Type B pancreatic cell (in vitro differentiated cells): ENCODE measurements around the gene CBX7. TPM values are rescaled to one million over a fixed set of nuclear protein-coding genes. Genes with fewer than 3 reads are reported as not detected.

Experiments
- DNase-seq: peaks from one replicate; pipeline ENCODE4 v3.0.0; 2021; ENCODE audit warnings: mixed read lengths; ENCODE audit not compliant: unreplicated experiment; ENCODE audit errors: extremely low spot score
- H3K27ac Mint-ChIP-seq: 2 replicates; pipeline ENCODE4 v1.8.0; 2021; ENCODE audit warnings: mild to moderate bottlenecking, mixed read lengths
- H3K27me3 Mint-ChIP-seq: 2 replicates; pipeline ENCODE4 v1.8.0; 2021; ENCODE audit warnings: mixed read lengths
- H3K36me3 Mint-ChIP-seq: 2 replicates; pipeline ENCODE4 v1.8.0; 2021; ENCODE audit warnings: mixed read lengths
- H3K4me1 Mint-ChIP-seq: one replicate; pipeline ENCODE4 v1.8.0; 2021; ENCODE audit warnings: mixed read lengths; ENCODE audit not compliant: unreplicated experiment
- H3K4me3 Mint-ChIP-seq: 2 replicates; pipeline ENCODE4 v1.8.0; 2021; ENCODE audit warnings: mild to moderate bottlenecking, mixed read lengths
- H3K9me3 Mint-ChIP-seq: 2 replicates; pipeline ENCODE4 v1.8.0; 2021; ENCODE audit warnings: mixed read lengths
- CTCF ChIP-seq: fragments of 200-600 bp; sonication (generic); conservative IDR thresholded peaks from 2 replicates; pipeline ENCODE4 v1.5.0; 2021; ENCODE audit warnings: antibody characterized with exemption, mild to moderate bottlenecking
- total RNA-seq: library from RNA; stranded (reverse); gene quantifications from 2 replicates; pipeline ENCODE4 v1.2.1, GENCODE V29; 2021; ENCODE audit warnings: low replicate concordance

The CBX7 gene
- total RNA-seq, 1 donor from 2014 or later: 4.8 TPM

- Mint-ChIP-seq H3K27ac (no peak overlapping the region), H3K36me3 (no peaks in the 10 kb centered on the region), H3K27me3 (no peaks in the 10 kb centered on the region), H3K9me3 (no peaks in the 10 kb centered on the region), H3K4me3 (no peak overlapping the region), H3K4me1 (peaks cover 11% of the 10 kb centered on the region)
- no peak for DNase-seq
- no peak for TF ChIP-seq CTCF
Measured at GRCh38 chr22:39087098-39087497, 65.4 kb downstream of the CBX7 start.

- Mint-ChIP-seq H3K9me3 (no peaks in the 10 kb centered on the region), H3K36me3 (no peaks in the 10 kb centered on the region), H3K4me1 (peaks cover 23% of the 10 kb centered on the region), H3K27me3 (no peaks in the 10 kb centered on the region), H3K4me3 (no peak overlapping the region), H3K27ac (no peak overlapping the region)
- no peak for TF ChIP-seq CTCF
- DNase-seq: no peak
Measured at GRCh38 chr22:39084666-39085065, 67.8 kb downstream of the CBX7 start.

- Mint-ChIP-seq H3K27me3 (no peaks in the 10 kb centered on the region), H3K4me1 (peaks cover 22% of the 10 kb centered on the region), H3K9me3 (no peaks in the 10 kb centered on the region), H3K4me3 (no peak overlapping the region), H3K36me3 (no peaks in the 10 kb centered on the region), H3K27ac (no peak overlapping the region)
- DNase-seq: no peak
- TF ChIP-seq CTCF: no peak
Measured at GRCh38 chr22:39083212-39084165, 69.0 kb downstream of the CBX7 start.

- DNase-seq: no peak
- H3K9me3 Mint-ChIP-seq: no peaks in the 10 kb centered on the region
- peaks cover 12% of the 10 kb centered on the region for H3K4me1 Mint-ChIP-seq
- H3K27me3 Mint-ChIP-seq: no peaks in the 10 kb centered on the region
- H3K27ac Mint-ChIP-seq: no peak overlapping the region
- H3K36me3 Mint-ChIP-seq: no peaks in the 10 kb centered on the region
- no peak for TF ChIP-seq CTCF
- no peak overlapping the region for H3K4me3 Mint-ChIP-seq
Measured at GRCh38 chr22:39081598-39081997, 70.9 kb downstream of the CBX7 start.

GRCh38 chr22:39081016-39081415 is 71.5 kb downstream of the CBX7 start:
- no peak overlapping the region for H3K4me3 Mint-ChIP-seq
- H3K27me3 Mint-ChIP-seq: no peaks in the 10 kb centered on the region
- H3K27ac Mint-ChIP-seq: peak overlapping the region; percentile 26
- H3K36me3 Mint-ChIP-seq: no peaks in the 10 kb centered on the region
- no peak for TF ChIP-seq CTCF
- no peak for DNase-seq
- H3K9me3 Mint-ChIP-seq: no peaks in the 10 kb centered on the region
- H3K4me1 Mint-ChIP-seq: peaks cover 17% of the 10 kb centered on the region

Other genes with a start within 250 kb of the CBX7 start
- gene APOBEC3A, start 195.1 kb downstream of the CBX7 start, total RNA-seq: 0.67 and 1.6 TPM in 2 replicates
- gene APOBEC3B, start 170.3 kb downstream of the CBX7 start, total RNA-seq: 6.7 and 7.1 TPM in 2 replicates
- 26.0 and 55.3 TPM in 2 replicates for gene APOBEC3C, start 138.4 kb downstream of the CBX7 start, total RNA-seq
- 3.9 and 6.9 TPM in 2 replicates for gene APOBEC3D, start 131.6 kb downstream of the CBX7 start, total RNA-seq
- 14.9 and 18.9 TPM in 2 replicates for gene APOBEC3F, start 111.8 kb downstream of the CBX7 start, total RNA-seq
- 5.6 and 8.0 TPM in 2 replicates for gene APOBEC3G, start 75.4 kb downstream of the CBX7 start, total RNA-seq
- gene APOBEC3H, start 55.4 kb downstream of the CBX7 start, total RNA-seq: 0.63 and 1.1 TPM in 2 replicates
- 2.9 and 5.1 TPM in 2 replicates for gene PDGFB, start 92.3 kb upstream of the CBX7 start, total RNA-seq
- gene RPL3, start 166.9 kb upstream of the CBX7 start, total RNA-seq: 2,337 and 2,431 TPM in 2 replicates
- gene SYNGR1, start 197.3 kb upstream of the CBX7 start, total RNA-seq: 41.4 and 47.9 TPM in 2 replicates
- 26.0 and 31.0 TPM in 2 replicates for gene TAB1, start 247.1 kb upstream of the CBX7 start, total RNA-seq